Progenitor cell of endocrine pancreas (in vitro differentiated cells): ENCODE results near the gene DHRS4L2. TPM values are rescaled to one million over a fixed set of nuclear protein-coding genes. Genes with fewer than 3 reads are reported as not detected.

Source experiments
- DNase-seq: peaks from one replicate; pipeline ENCODE4 v3.0.0; 2021; ENCODE audit warnings: low spot score; ENCODE audit not compliant: unreplicated experiment
- H3K27ac Mint-ChIP-seq: 2 replicates; pipeline ENCODE4 v1.8.0; 2021; ENCODE audit warnings: mild to moderate bottlenecking, moderate library complexity, mixed read lengths
- H3K27me3 Mint-ChIP-seq: 2 replicates; pipeline ENCODE4 v1.8.0; 2021; ENCODE audit warnings: mixed read lengths
- H3K36me3 Mint-ChIP-seq: 2 replicates; pipeline ENCODE4 v1.8.0; 2022; ENCODE audit warnings: mixed read lengths; ENCODE audit not compliant: insufficient read depth
- H3K4me1 Mint-ChIP-seq: 2 replicates; pipeline ENCODE4 v1.8.0; 2021; ENCODE audit warnings: low read depth, mixed read lengths
- H3K4me3 Mint-ChIP-seq: 2 replicates; pipeline ENCODE4 v1.8.0; 2021; ENCODE audit warnings: low read depth, mild to moderate bottlenecking, moderate library complexity, mixed read lengths
- H3K9me3 Mint-ChIP-seq: 2 replicates; pipeline ENCODE4 v1.8.0; 2021; ENCODE audit warnings: low read depth, mixed read lengths
- total RNA-seq: library from RNA; stranded (reverse); gene quantifications from 2 replicates; pipeline ENCODE4 v1.2.1, GENCODE V29; 2021
- TF ChIP-seq, protein P1 (sequence below): fragments of 200-600 bp; sonication (generic); IDR thresholded peaks from one replicate; pipeline ENCODE4 v1.5.0; 2021; ENCODE audit warnings: antibody characterized with exemption, mild to moderate bottlenecking; ENCODE audit not compliant: unreplicated experiment

Gene DHRS4L2
- total RNA-seq, 1 donor from 2014 or later: 12.2 TPM

GRCh38 chr14:24051789-24052655 is 63.3 kb downstream of the DHRS4L2 start, which contains the start of gene CARMIL3:
Gene CARMIL3 (plus strand): TSS chr14:24052009. CDS start chr14:24052154, 145 bp downstream.
- peaks cover 19% of the 10 kb centered on the region for H3K27me3 Mint-ChIP-seq
- peaks cover 12% of the 10 kb centered on the region for H3K4me1 Mint-ChIP-seq
- peak within 1 kb of the TSS; percentile 88 for H3K27ac Mint-ChIP-seq
- peak; percentile 61 for DNase-seq
- H3K4me3 Mint-ChIP-seq: peak within 1 kb of the TSS; percentile 71
- H3K36me3 Mint-ChIP-seq: no peaks in the 10 kb centered on the region
- TF ChIP-seq, protein P1, sequence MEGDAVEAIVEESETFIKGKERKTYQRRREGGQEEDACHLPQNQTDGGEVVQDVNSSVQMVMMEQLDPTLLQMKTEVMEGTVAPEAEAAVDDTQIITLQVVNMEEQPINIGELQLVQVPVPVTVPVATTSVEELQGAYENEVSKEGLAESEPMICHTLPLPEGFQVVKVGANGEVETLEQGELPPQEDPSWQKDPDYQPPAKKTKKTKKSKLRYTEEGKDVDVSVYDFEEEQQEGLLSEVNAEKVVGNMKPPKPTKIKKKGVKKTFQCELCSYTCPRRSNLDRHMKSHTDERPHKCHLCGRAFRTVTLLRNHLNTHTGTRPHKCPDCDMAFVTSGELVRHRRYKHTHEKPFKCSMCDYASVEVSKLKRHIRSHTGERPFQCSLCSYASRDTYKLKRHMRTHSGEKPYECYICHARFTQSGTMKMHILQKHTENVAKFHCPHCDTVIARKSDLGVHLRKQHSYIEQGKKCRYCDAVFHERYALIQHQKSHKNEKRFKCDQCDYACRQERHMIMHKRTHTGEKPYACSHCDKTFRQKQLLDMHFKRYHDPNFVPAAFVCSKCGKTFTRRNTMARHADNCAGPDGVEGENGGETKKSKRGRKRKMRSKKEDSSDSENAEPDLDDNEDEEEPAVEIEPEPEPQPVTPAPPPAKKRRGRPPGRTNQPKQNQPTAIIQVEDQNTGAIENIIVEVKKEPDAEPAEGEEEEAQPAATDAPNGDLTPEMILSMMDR: no peak
- no peaks in the 10 kb centered on the region for H3K9me3 Mint-ChIP-seq

- no peak for DNase-seq
- Mint-ChIP-seq H3K36me3 (no peaks in the 10 kb centered on the region), H3K4me1 (peaks cover 12% of the 10 kb centered on the region), H3K27me3 (peaks cover 19% of the 10 kb centered on the region), H3K27ac (no peak overlapping the region), H3K4me3 (peak overlapping the region; percentile 71), H3K9me3 (no peaks in the 10 kb centered on the region)
- TF ChIP-seq, protein P1: no peak
These were observed 64.2 kb downstream of the DHRS4L2 start for GRCh38 chr14:24052656-24053547.

DNA sequence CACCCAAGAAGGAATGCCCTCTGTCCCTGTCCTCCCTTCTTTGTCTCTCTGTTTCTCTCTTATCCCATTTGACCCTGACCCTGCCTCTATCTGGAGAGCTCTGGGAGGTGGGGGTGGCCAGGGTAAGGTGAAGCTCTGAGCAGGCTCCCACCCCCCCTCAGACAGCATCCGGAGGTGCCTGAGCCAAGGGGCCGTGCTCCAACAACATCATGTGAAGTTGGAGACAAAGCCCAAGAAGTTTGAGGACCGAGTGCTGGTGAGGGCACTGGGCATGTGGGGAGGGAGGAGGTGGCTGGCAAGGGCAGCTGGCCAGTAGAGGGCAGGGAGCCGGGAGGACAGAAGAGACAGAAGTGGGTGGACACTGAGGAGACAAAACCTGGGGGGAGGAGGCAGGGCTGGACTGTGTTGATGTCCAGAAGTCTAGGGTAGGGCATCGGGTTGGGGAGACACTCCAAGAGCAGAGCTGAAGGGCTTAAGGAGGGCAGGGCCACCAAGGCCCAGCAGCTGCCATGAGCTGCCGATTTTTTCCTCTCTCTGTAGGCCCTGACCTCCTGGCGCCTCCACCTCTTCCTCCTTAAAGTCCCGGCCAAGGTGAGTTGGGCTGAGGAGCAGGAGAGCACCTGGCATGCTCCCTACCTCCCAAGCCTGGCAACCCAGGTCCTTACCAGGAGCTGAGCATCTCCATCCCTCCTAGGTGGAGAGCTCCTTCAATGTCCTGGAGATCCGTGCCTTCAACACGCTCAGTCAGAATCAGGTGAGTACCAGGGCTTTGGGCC is 65.0 kb downstream of the DHRS4L2 start:
- TF ChIP-seq, protein P1: no peak
- Mint-ChIP-seq H3K9me3 (no peaks in the 10 kb centered on the region), H3K27me3 (peaks cover 18% of the 10 kb centered on the region), H3K27ac (no peak overlapping the region), H3K4me3 (peak overlapping the region; percentile 71), H3K36me3 (no peaks in the 10 kb centered on the region), H3K4me1 (peaks cover 12% of the 10 kb centered on the region)
- no peak for DNase-seq

DNA sequence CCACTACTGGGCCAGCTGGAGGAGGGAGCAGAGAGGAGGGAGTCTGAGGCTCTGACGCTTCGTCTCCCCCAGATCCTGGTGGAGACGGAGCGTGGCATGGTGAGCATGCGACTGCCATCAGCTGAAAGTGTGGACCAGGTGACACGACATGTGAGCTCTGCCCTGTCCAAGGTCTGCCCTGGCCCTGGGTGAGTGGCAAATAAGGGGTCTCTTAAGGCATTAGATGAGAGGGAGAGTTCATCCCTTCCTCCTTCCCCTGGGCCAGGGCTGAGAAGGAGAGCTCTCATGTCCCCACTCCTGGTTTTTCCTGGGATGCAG is 65.6 kb downstream of the DHRS4L2 start:
- Mint-ChIP-seq H3K27me3 (peaks cover 15% of the 10 kb centered on the region), H3K4me3 (no peak overlapping the region), H3K36me3 (no peaks in the 10 kb centered on the region), H3K4me1 (peaks cover 12% of the 10 kb centered on the region), H3K27ac (no peak overlapping the region), H3K9me3 (no peaks in the 10 kb centered on the region)
- DNase-seq: no peak
- TF ChIP-seq, protein P1: no peak
